ENCODE measurements around the gene CBR1. TPM values are rescaled to one million over a fixed set of nuclear protein-coding genes. Genes with fewer than 3 reads are reported as not detected.

Gene CBR1
- 179 and 205 TPM in 2 replicates for total RNA-seq (2014; rRNA removed; shearing (Covaris generic))
- polyA plus RNA-seq (2016; fragmentation: Nextera tagmentation; extraction: Ambion mirVana), result 151 and 158 TPM in 2 replicates

- Histone ChIP-seq H2AFZ (peak within 1 kb of the TSS; percentile 86), H3K4me2 (ENCODE audit: unreplicated experiment) (peak within 1 kb of the TSS; percentile 84), H3K79me2 (ENCODE audit: insufficient read depth) (peaks cover 31% of the 10 kb centered on the region), H3K27me3 (replicated peaks; ENCODE audit: insufficient read depth) (no peaks in the 10 kb centered on the region), H3F3A (ENCODE audit: insufficient read depth) (peaks cover 16% of the 10 kb centered on the region), H4K20me1 (ENCODE audit: insufficient read depth) (no peaks in the 10 kb centered on the region), H3K36me3 (ENCODE audit: low read depth) (0 out of 2 replicates have a peak, but pooled peaks cover 7% of the 10 kb centered on the region), H3K27ac (peak within 1 kb of the TSS; percentile 81), H3K4me3 (peak within 1 kb of the TSS; percentile 86), H3K9ac (peak within 1 kb of the TSS; percentile 81), H3K4me1 (ENCODE audit: insufficient read depth) (peaks cover 17% of the 10 kb centered on the region), H3K9me2 (ENCODE audit: insufficient read depth) (no peaks in the 10 kb centered on the region), H3K9me3 (ENCODE audit: low read depth) (no peaks in the 10 kb centered on the region)
- in situ Hi-C loops (cut with MboI), result no loop called here
- TF ChIP-seq EZH2phosphoT487 (IDR thresholded peaks at IDR 0.05; ENCODE audit: insufficient read depth, low read depth) (no peak), EZH2 (IDR thresholded peaks at IDR 0.05; ENCODE audit: insufficient read depth, poor library complexity, severe bottlenecking) (no peak)
- 1 to 3% methylated on average over 60 to 67 of the region's 71 CpGs for WGBS, 2 experiments (ENCODE audit: low coverage in 1 of 2, low lambda C conversion rate in 2 of 2, missing lambda C conversion rate in 2 of 2)
- peak; percentile 96 for DNase-seq
Observed at GRCh38 chr21:36069713-36070583, at the start of gene CBR1. Gene CBR1, plus strand, starts transcription at chr21:36070024. Its CDS starts 92 bp downstream, at chr21:36070116.

DNA sequence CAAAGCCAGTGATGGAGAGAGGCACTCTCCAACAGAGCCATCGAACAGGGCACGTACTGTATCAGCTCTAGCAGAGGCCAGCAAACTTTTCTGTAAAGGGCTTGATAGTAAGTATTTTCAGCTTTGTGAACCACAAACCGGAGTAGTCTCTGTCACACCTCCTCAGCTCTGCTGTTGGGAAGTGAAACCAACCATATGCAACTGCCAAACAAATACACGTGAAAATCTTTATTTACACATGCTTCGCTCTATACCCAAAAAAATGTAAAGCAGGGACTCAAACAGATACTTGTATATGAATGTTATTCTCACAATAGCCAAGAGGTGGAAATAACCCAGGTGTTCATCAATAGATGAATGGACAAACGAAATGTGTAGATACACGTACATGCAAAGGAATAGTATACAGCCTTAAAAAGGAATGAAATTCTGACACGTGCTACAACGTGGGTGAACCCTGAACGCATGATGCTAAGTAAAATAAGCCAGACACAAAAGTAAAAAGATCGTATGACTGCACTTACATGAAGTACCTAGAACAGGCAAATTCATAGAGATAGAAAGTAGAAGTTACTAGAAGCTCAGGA is 48.5 kb upstream of the CBR1 start:
- no peaks in the 10 kb centered on the region for H3K79me2 ChIP-seq (ENCODE audit: insufficient read depth)
- no peak overlapping the region for H3K4me3 ChIP-seq
- in situ Hi-C loops (cut with MboI), result no loop called here
- no peaks in the 10 kb centered on the region for H3K27me3 ChIP-seq (replicated peaks; ENCODE audit: insufficient read depth)
- no peak overlapping the region for H3K4me2 ChIP-seq (ENCODE audit: unreplicated experiment)
- H3K9me2 ChIP-seq (ENCODE audit: insufficient read depth), result no peaks in the 10 kb centered on the region
- 94 to 97% methylated on average over 11 of the region's 11 CpGs for WGBS, 2 experiments (ENCODE audit: low coverage in 1 of 2, low lambda C conversion rate in 2 of 2, missing lambda C conversion rate in 2 of 2)
- H2AFZ ChIP-seq, result no peak overlapping the region
- H4K20me1 ChIP-seq (ENCODE audit: insufficient read depth), result no peaks in the 10 kb centered on the region
- H3K4me1 ChIP-seq (ENCODE audit: insufficient read depth), result no peaks in the 10 kb centered on the region
- H3K9ac ChIP-seq, result no peak overlapping the region
- H3K9me3 ChIP-seq (ENCODE audit: low read depth), result no peaks in the 10 kb centered on the region
- TF ChIP-seq EZH2 (IDR thresholded peaks at IDR 0.05; ENCODE audit: insufficient read depth, poor library complexity, severe bottlenecking), result no peak
- no peak for TF ChIP-seq EZH2phosphoT487 (IDR thresholded peaks at IDR 0.05; ENCODE audit: insufficient read depth, low read depth)
- no peak for DNase-seq
- H3K36me3 ChIP-seq (ENCODE audit: low read depth), result no peaks in the 10 kb centered on the region
- no peak overlapping the region for H3K27ac ChIP-seq
- H3F3A ChIP-seq (ENCODE audit: insufficient read depth), result peaks cover 9% of the 10 kb centered on the region; the same call in 1 of the 2 replicates

GRCh38 chr21:36022427-36023091 is 47.3 kb upstream of the CBR1 start:
- 73% methylated on average over 6 of the region's 6 CpGs for WGBS, 2 experiments (ENCODE audit: low coverage in 1 of 2, low lambda C conversion rate in 2 of 2, missing lambda C conversion rate in 2 of 2)
- TF ChIP-seq EZH2phosphoT487 (IDR thresholded peaks at IDR 0.05; ENCODE audit: insufficient read depth, low read depth), result no peak
- no peak for TF ChIP-seq EZH2 (IDR thresholded peaks at IDR 0.05; ENCODE audit: insufficient read depth, poor library complexity, severe bottlenecking)
- no peaks in the 10 kb centered on the region for H4K20me1 ChIP-seq (ENCODE audit: insufficient read depth)
- no peak overlapping the region for H3K4me2 ChIP-seq (ENCODE audit: unreplicated experiment)
- H3K36me3 ChIP-seq (ENCODE audit: low read depth), result no peaks in the 10 kb centered on the region
- H3K9me3 ChIP-seq (ENCODE audit: low read depth), result no peaks in the 10 kb centered on the region
- no peak for DNase-seq
- H2AFZ ChIP-seq, result no peak overlapping the region
- no peaks in the 10 kb centered on the region for H3K27me3 ChIP-seq (replicated peaks; ENCODE audit: insufficient read depth)
- no peak overlapping the region for H3K9ac ChIP-seq
- no peaks in the 10 kb centered on the region for H3K4me1 ChIP-seq (ENCODE audit: insufficient read depth)
- no peaks in the 10 kb centered on the region for H3K9me2 ChIP-seq (ENCODE audit: insufficient read depth)
- no peak overlapping the region for H3K4me3 ChIP-seq
- H3F3A ChIP-seq (ENCODE audit: insufficient read depth), result peaks cover 9% of the 10 kb centered on the region; the same call in 1 of the 2 replicates
- in situ Hi-C loops (cut with MboI), result no loop called here
- no peaks in the 10 kb centered on the region for H3K79me2 ChIP-seq (ENCODE audit: insufficient read depth)
- H3K27ac ChIP-seq, result no peak overlapping the region

DNA sequence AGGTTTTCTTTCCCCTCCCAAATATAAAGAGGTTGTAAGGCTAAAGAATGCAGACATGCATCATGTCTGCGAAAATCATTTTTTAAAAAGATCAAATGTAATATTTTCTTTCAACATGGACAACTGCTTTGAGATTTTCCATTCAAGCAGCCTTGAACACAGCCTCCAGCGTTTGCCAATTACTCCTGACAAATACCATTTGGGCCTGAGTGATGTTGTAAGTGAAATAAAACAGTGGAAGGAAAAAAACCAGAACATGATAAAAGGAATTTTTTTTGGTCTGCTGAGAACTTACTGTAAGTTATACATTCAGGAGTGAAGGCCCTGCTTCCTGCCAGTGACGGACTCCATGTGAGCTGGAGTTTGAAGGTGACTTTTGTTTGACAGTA is 46.7 kb upstream of the CBR1 start:
- H3K27me3 ChIP-seq (replicated peaks; ENCODE audit: insufficient read depth), result no peaks in the 10 kb centered on the region
- in situ Hi-C loops (cut with MboI), result no loop called here
- no peaks in the 10 kb centered on the region for H3K9me3 ChIP-seq (ENCODE audit: low read depth)
- no peak for TF ChIP-seq EZH2phosphoT487 (IDR thresholded peaks at IDR 0.05; ENCODE audit: insufficient read depth, low read depth)
- no peak for TF ChIP-seq EZH2 (IDR thresholded peaks at IDR 0.05; ENCODE audit: insufficient read depth, poor library complexity, severe bottlenecking)
- H3K4me3 ChIP-seq, result no peak overlapping the region
- no peak overlapping the region for H3K4me2 ChIP-seq (ENCODE audit: unreplicated experiment)
- no peaks in the 10 kb centered on the region for H3K36me3 ChIP-seq (ENCODE audit: low read depth)
- no peaks in the 10 kb centered on the region for H3K79me2 ChIP-seq (ENCODE audit: insufficient read depth)
- H4K20me1 ChIP-seq (ENCODE audit: insufficient read depth), result no peaks in the 10 kb centered on the region
- no peak overlapping the region for H3K27ac ChIP-seq
- H3K9ac ChIP-seq, result no peak overlapping the region
- WGBS, 2 experiments (ENCODE audit: low coverage in 1 of 2, low lambda C conversion rate in 2 of 2, missing lambda C conversion rate in 2 of 2), result 67 to 79% methylated on average over 3 of the region's 3 CpGs
- DNase-seq, result no peak
- H3K9me2 ChIP-seq (ENCODE audit: insufficient read depth), result no peaks in the 10 kb centered on the region
- H3F3A ChIP-seq (ENCODE audit: insufficient read depth), result peaks cover 9% of the 10 kb centered on the region; the same call in 1 of the 2 replicates
- no peak overlapping the region for H2AFZ ChIP-seq
- peaks cover under 1% of the 10 kb centered on the region; the same call in 1 of the 2 replicates for H3K4me1 ChIP-seq (ENCODE audit: insufficient read depth)
